T-helper 9 cell (primary cell): ENCODE data around the gene CAVIN2.

ENCODE experiments used
- DNase-seq: peaks from one replicate; pipeline ENCODE4 v3.0.0-alpha.2; 2020

The CAVIN2 gene

GRCh38 chr2:191838526-191838925 is 8.4 kb downstream of the CAVIN2 start:
- DNase-seq: no peak

DNA sequence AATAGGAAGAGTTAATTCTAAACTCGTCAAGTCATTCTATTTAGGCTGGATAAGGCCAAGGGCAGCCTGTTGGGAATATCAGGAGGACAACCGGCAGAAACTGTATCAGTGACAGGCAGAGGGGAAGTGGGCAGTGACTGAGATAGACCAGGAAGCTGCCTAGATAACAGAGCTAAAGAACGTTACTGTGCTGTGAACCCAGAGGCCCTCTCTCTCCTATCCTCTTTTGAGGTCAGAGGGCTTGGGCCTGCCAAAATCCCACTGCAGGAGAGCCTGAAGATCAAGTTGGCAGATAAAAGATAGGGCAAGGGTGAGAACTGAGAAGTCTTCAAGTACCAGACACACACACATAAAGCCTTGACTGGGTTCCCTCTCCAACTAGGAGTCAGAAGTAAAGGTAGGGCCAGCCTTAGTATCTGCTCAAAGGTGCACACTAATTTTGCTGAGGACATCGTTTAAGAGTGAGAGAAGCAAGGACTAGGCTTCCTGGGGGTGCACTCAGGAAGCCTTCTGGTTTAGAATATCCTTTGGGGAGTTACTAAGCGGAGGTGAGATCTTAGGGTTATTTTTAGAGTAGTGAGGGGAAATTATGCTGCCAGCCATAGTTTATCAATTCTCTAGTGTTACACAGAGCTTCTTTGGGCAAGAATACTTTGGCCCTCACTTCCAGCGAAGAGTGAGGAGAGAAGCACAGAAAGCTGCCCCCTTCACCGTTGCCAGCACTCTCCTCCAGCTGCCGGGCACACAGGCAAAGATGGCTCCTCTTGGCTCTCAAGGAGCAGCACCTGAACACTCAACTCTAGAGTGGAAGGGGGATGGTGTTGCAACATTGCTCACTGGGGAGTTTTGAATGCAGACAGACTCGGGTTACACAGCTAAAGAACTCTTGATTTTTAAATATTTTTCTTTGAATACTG is 9.8 kb downstream of the CAVIN2 start:
- DNase-seq: no peak

DNA sequence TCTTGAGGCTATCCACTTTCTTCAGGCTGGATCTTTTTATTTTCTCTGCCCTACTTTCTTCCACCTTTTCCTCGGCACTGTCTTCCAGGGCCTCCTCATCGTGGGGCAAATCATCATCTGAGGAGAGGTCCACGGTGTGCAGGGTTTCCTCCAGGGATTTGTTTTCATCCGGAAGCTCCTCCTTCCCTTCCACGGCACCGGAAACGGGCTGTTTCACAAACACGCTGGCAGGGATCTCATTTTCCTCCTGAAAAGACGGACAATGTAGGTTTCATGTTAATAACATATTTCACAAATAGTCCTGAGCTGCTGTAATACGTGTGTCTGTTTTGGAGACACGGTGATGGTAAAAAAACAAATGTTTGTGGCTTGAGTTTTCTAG is 10.4 kb downstream of the CAVIN2 start:
- no peak for DNase-seq

DNA sequence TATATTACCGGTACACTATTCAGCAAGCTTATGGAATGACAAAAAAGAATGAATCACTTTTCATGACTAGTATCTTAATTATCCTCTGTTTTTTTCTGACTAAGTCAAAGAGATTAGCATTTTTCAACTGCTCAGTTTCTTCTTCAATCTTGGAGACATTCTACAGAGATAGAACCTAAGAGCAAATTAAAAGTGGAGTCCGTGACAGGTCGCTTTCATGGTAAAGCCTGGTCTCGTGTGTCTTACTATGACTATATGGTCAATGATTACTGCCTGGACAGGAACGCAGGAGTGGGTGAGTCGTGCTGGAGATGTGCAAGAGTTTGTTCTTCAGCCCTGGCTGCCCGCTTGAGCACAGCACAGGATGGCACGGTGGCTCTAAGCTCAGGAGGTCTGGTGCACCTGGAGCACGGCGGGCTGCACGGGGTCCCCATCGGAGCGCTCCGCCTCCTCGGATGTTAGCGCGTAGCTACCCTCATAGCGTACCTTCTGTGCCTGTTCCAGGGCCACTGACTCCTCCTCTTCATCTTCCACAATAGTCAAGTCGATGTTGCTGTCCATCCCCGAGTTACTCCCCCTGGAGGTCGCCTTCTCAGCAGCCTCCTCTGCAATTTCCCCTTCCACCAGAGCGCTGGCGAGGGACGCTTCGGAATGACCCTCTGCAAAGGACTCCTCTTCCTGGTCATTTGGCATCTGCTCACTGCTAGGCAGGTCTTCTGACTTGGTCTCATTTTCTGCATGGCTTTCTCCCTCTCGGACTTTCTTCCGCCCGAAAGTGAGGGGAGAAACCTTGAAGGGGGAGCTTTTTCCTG is 11.1 kb downstream of the CAVIN2 start:
- DNase-seq: no peak

DNA sequence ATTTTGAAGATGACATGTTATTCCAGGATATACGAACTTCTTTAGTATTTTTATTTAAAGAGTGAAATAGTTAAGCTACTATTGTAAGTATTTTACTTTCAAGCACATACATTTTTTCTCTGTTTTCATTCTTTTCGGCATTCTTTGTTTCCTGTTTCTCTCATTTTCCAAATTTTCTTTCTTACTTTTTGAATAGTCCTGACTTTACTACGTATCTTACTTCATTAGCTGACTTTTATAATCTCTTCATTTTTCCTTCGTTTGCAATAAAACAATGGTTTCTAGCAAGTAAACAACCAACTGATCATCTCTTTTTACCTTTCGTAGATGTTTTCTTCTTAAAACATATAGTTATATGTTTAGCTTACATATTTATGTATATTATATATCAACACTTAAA is 11.8 kb downstream of the CAVIN2 start:
- DNase-seq: no peak

GRCh38 chr2:191833356-191833755 is 13.5 kb downstream of the CAVIN2 start:
- no peak for DNase-seq

DNA sequence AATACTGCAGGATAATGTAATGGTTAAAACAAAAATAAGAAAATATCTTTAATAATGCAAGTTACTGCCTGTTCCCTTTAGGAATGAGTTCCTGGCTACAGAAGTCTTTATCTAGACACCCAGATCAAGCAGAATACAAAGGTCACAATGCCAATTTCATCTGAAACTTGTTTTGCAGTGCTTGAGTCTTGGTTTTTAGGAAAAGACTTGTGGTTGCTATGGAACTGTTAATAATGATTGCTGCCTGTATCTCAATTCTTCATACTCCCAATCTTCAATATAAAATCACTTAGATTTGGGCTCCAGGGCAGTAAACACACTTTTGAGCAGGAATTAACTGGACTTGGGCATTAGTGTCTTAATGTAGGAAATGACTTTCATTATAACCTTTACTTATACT is 14.2 kb downstream of the CAVIN2 start:
- no peak for DNase-seq

DNA sequence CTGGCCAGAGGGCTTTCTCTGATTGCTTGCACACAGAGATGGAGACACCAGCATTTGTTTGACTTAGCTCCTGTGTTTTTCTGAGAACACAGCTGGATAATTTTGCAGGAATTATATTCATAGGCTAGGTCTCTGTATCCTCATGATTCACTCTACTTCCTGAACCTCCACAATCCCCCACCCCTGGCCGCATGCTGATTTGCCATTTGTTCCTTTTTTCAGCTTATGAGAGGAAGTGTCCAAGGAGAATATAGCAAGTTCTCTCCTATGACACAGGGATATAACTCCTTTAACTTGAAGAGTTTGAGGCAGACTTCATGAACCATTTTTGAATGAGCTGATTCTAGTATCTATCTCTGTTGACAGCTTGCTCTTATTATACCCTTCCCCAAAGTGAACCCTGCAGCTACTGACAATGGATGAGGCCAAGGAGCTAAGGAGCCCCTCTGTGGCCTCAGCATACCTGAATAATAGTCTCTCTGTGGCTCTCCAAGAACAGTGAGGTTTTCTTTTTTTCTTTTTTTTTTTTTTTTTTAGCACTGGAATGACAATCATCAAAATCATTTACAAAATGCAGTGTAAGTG is 15.4 kb downstream of the CAVIN2 start:
- DNase-seq: no peak

- no peak for DNase-seq
Measured at GRCh38 chr2:191824398-191824797, 22.5 kb downstream of the CAVIN2 start.

GRCh38 chr2:191821078-191821477 is 25.8 kb downstream of the CAVIN2 start:
- DNase-seq: no peak

- DNase-seq: no peak
Measured at GRCh38 chr2:191818725-191819350, 28.1 kb downstream of the CAVIN2 start.

DNA sequence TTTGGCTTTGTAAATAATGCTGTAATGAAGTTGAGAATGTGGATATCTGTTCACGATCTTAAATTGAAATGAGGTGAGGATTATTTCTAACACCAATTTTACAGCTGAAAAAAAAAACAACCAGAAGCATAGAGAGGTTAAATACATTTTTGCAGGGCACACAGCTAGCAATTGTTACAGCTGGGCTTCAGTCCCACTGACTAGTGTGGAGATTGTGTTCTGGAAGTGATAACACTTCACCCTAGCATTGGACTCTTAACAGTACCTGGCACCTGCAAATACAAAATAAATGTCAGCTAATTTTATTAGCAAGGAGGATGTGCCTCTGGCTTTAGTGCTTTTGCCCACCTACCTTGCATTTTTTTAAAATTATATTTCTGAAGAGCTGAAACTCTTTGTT is 28.8 kb downstream of the CAVIN2 start:
- DNase-seq: no peak

DNA sequence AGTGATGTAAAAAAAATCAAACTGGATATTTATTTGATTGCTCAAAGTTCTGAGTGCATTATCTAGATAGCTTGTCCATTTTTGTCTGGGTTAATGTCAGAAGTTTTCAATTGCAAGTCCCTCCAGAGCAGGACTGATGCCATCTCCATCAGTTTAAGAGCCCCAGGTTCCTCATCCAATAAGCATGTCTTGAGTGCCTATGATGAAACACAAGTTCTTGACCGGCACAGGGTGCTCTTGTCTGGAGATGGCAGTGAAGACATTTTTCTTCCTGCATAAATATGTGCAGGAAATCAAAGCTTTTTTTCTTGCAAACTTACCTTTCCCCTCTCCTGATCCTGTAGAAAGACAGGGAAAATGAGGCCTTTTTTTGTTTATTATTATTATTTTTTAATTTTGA is 31.9 kb downstream of the CAVIN2 start:
- DNase-seq: no peak

DNA sequence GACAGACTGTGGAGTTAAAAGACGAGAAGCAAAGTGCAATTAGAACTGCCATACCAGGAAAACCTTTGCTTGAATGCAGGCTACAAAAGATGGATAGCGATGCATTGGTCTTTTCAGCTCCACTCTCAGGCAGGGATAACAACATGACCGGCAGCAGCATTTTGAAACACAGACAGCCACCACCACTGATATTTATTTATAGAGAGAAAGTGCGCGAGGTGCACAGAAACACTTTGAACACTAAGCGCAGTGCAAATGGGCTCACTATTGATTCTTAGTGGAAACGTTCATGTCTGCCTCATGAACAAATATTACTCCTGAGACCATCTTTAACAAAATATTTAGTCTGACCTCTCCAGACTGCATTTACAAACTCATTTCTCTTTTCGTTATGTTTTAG is 32.9 kb downstream of the CAVIN2 start:
- no peak for DNase-seq

DNA sequence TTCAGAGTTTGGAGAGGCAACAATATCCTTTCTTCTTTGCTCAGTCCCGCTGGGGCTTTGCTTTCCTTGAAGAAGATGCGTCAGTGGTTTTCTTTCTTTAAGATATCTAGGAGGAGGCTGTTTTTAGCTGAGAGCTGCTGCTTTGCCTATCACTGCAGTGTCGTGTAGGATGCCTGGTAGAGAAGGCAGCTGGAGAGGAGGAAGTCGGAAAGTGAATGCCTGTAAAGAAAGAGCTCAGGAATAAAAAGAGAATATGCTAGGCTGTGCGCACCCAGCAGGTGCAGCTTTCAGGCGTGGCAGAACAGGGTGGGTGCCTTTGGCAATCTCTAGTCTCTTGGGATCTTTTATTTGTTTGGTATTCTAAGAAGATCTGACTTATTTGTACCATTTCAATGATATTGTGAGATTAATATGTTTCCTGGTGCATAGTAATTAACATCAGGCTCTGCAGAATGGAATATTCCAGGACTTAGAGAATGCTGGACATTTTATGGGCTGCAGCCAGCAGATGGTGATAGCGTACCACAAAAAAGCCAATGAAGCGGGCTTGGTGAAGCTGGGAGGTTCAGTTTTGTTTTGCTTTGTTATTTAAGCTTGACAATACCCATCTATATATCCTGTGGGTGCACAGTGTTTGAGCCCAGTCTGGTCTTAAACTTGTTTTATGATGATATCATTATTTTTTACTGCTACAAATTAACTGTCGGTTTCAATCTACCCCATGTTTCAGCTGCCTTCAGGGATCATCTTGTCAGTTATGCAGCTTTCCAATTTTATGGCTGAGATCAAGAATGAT is 34.9 kb downstream of the CAVIN2 start:
- DNase-seq: peak; percentile 9

GRCh38 chr2:191806396-191806795 is 40.5 kb downstream of the CAVIN2 start:
- DNase-seq: no peak

GRCh38 chr2:191804766-191805165 is 42.1 kb downstream of the CAVIN2 start:
- no peak for DNase-seq

DNA sequence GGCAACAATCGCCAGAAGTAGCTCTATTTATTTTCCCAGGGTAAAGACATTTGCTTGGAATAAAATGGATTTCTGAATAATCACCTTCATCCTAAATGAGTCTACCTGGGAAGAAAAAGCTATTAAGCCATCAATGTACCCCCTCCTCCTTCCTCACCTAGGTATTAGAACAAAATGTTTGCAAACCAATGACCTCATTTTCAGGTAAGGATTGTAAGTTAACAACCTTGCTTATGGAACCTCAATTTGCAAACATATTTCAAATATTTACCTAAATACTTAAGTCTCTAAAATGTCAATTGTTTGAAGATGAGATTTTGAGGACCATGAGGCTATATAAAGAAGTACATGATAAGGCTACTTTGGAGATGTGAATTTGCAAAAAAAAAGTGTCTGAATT is 43.9 kb downstream of the CAVIN2 start:
- DNase-seq: no peak

- no peak for DNase-seq
Measured at GRCh38 chr2:191802180-191802579, 44.7 kb downstream of the CAVIN2 start.

DNA sequence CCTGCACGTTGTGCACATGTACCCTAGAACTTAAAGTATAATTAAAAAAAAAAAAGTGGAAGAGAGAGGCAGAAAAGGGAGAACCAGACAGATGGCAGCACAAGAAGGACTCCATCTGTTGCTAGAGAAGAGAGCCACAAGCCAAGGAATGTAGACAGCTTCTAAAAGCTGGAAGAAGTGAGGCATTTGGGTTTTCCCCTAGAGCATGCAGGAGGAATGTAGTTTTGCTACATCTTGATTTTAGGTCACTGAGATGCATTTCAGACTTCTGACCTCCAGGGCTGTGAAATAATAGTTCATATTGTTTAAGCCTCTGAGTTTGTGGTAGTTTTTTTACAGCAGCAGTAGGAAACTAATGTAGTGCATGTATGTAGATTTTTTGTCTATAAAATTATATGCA is 46.0 kb downstream of the CAVIN2 start:
- DNase-seq: no peak

DNA sequence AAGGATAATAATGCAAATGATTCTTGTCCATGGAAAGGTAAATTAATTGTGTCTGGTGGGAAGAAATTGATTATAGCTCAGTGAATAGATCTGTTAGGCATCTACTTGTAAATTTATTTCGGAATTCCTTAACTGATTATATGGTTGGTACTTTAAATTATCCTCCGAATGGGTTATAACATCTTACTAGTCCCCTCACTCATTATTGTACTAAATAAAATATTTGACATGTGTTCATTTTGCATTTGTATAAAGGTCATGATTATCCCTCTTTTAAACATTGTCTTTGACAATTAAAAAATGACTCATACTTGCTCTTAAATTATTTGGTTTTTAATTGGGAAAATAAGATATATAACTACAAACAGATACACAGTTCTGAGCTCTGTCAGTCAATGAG is 47.4 kb downstream of the CAVIN2 start:
- no peak for DNase-seq
